ENCODE results near the gene CNTNAP4.

CNTNAP4 gene

DNA sequence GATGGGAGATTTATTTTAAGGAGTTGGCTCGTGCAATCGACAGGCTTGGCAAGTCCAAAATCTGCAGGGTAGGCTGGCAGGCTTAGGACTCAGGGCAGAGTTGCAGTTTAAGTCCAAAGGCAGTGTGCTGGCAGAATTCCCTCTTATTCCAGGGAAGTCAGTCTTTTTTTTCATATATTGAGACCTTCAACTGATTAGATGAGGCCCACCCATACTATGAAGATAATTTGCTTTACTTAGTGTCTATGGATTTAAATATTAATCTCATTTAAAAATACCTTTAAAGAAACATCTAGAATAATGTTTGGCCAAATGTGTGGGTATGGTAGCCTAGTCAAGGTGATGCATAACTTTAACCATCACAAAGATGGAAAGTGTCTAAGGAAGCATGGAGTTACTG, 99.8 kb downstream of the CNTNAP4 start:
- Histone ChIP-seq H3K14ac (ENCODE audit: low read length) (no peak overlapping the region), H3K4me2 (ENCODE audit: insufficient read depth, low read length, poor library complexity, severe bottlenecking) (no peak overlapping the region), H4K91ac (ENCODE audit: low read depth, low read length, poor library complexity) (no peak overlapping the region), H3K4me3 (ENCODE audit: low read length in 2 of 2) (no peak overlapping the region), H2BK5ac (ENCODE audit: low read length) (no peak overlapping the region), H3K36me3 (replicated peaks in 1 of 2; ENCODE audit: control insufficient read depth in 2 of 2, insufficient read depth in 2 of 2, low read length in 2 of 2) (no peaks in the 10 kb centered on the region), H2BK12ac (ENCODE audit: low read length) (no peak overlapping the region), H3K4ac (ENCODE audit: low read length) (no peak overlapping the region), H2BK120ac (ENCODE audit: low read depth, low read length) (no peak overlapping the region), H2AK5ac (ENCODE audit: low read depth, low read length) (no peak overlapping the region), H2BK15ac (ENCODE audit: low read length) (no peak overlapping the region), H4K8ac (ENCODE audit: low read depth, low read length) (no peak overlapping the region), H3K23ac (ENCODE audit: low read depth, low read length, poor library complexity) (no peak overlapping the region), H3K9me3 (replicated peaks in 1 of 2; ENCODE audit: control insufficient read depth in 2 of 2, insufficient read depth in 1 of 2, low read depth in 1 of 2, low read length in 2 of 2) (no peaks in the 10 kb centered on the region), H3K27me3 (ENCODE audit: control insufficient read depth in 3 of 3, insufficient read depth in 3 of 3, low read depth in 1 of 3, low read length in 3 of 3) (no peaks in the 10 kb centered on the region), H3K18ac (ENCODE audit: low read length) (no peak overlapping the region), H3K9ac (ENCODE audit: low read depth, low read length, poor library complexity) (no peak overlapping the region), H2AFZ (ENCODE audit: low read length) (no peak overlapping the region), H3K4me1 (ENCODE audit: control insufficient read depth in 2 of 2, insufficient read depth in 1 of 2, low read depth in 1 of 2, low read length in 2 of 2) (no peaks in the 10 kb centered on the region), H3K27ac (replicated peaks; ENCODE audit: low read length) (no peak overlapping the region), H3K79me1 (ENCODE audit: low read depth, low read length) (no peaks in the 10 kb centered on the region)
- no peak for DNase-seq (ENCODE audit: low spot score)
- no CpG with 5 or more reads among the region's 2 CpGs for WGBS, 2 donors (ENCODE audit: extremely low coverage in 2 of 2, insufficient read length in 2 of 2, insufficient replicate concordance in 1 of 2)

- H3K9me3 ChIP-seq (replicated peaks in 1 of 2; ENCODE audit: control insufficient read depth in 2 of 2, insufficient read depth in 1 of 2, low read depth in 1 of 2, low read length in 2 of 2) = no peaks in the 10 kb centered on the region
- H4K8ac ChIP-seq (ENCODE audit: low read depth, low read length) = no peak overlapping the region
- no peak overlapping the region for H3K27ac ChIP-seq (replicated peaks; ENCODE audit: low read length)
- H2BK12ac ChIP-seq (ENCODE audit: low read length) = no peak overlapping the region
- no peak overlapping the region for H2BK5ac ChIP-seq (ENCODE audit: low read length)
- no peak overlapping the region for H3K4ac ChIP-seq (ENCODE audit: low read length)
- no peak overlapping the region for H3K23ac ChIP-seq (ENCODE audit: low read depth, low read length, poor library complexity)
- H3K36me3 ChIP-seq (replicated peaks in 1 of 2; ENCODE audit: control insufficient read depth in 2 of 2, insufficient read depth in 2 of 2, low read length in 2 of 2) = no peaks in the 10 kb centered on the region
- DNase-seq (ENCODE audit: low spot score) = no peak
- no peak overlapping the region for H2AFZ ChIP-seq (ENCODE audit: low read length)
- H3K4me3 ChIP-seq (ENCODE audit: low read length in 2 of 2) = no peak overlapping the region
- no peak overlapping the region for H4K91ac ChIP-seq (ENCODE audit: low read depth, low read length, poor library complexity)
- H2BK120ac ChIP-seq (ENCODE audit: low read depth, low read length) = no peak overlapping the region
- no CpG with 5 or more reads among the region's 3 CpGs for WGBS, 2 donors (ENCODE audit: extremely low coverage in 2 of 2, insufficient read length in 2 of 2, insufficient replicate concordance in 1 of 2)
- H3K18ac ChIP-seq (ENCODE audit: low read length) = no peak overlapping the region
- no peaks in the 10 kb centered on the region for H3K79me1 ChIP-seq (ENCODE audit: low read depth, low read length)
- H3K9ac ChIP-seq (ENCODE audit: low read depth, low read length, poor library complexity) = no peak overlapping the region
- no peak overlapping the region for H3K14ac ChIP-seq (ENCODE audit: low read length)
- no peak overlapping the region for H3K4me2 ChIP-seq (ENCODE audit: insufficient read depth, low read length, poor library complexity, severe bottlenecking)
- no peaks in the 10 kb centered on the region for H3K4me1 ChIP-seq (ENCODE audit: control insufficient read depth in 2 of 2, insufficient read depth in 1 of 2, low read depth in 1 of 2, low read length in 2 of 2)
- H3K27me3 ChIP-seq (ENCODE audit: control insufficient read depth in 3 of 3, insufficient read depth in 3 of 3, low read depth in 1 of 3, low read length in 3 of 3) = no peaks in the 10 kb centered on the region
- H2BK15ac ChIP-seq (ENCODE audit: low read length) = no peak overlapping the region
- no peak overlapping the region for H2AK5ac ChIP-seq (ENCODE audit: low read depth, low read length)
Observed at GRCh38 chr16:76378020-76378419, 100.8 kb downstream of the CNTNAP4 start.

DNA sequence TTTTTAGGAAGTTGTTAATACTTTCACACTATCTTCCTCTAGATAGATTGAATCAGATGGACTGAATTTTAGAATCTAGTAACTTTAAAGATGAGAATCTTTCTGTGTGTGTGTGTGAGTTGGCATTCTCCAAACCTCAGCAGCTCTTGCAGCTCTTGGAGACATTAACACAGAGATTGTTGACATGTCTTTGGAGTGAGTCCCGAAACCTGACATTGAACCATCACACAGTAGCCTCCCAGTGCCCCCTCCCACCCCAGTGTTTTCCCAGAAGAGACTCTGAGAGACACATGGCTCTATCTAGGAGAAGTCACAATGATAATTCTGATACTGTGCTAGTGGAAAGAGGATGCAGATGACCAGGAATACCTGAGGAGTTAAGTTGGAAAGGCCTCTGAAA, 103.9 kb downstream of the CNTNAP4 start:
- Histone ChIP-seq H2AK5ac (ENCODE audit: low read depth, low read length) (no peak overlapping the region), H3K9me3 (replicated peaks in 1 of 2; ENCODE audit: control insufficient read depth in 2 of 2, insufficient read depth in 1 of 2, low read depth in 1 of 2, low read length in 2 of 2) (peaks cover 0 to 2% of the 10 kb centered on the region in 2 donors), H3K4ac (ENCODE audit: low read length) (no peak overlapping the region), H3K36me3 (replicated peaks in 1 of 2; ENCODE audit: control insufficient read depth in 2 of 2, insufficient read depth in 2 of 2, low read length in 2 of 2) (no peaks in the 10 kb centered on the region), H3K4me3 (ENCODE audit: low read length in 2 of 2) (no peak overlapping the region), H3K79me1 (ENCODE audit: low read depth, low read length) (no peaks in the 10 kb centered on the region), H3K14ac (ENCODE audit: low read length) (no peak overlapping the region), H2BK120ac (ENCODE audit: low read depth, low read length) (no peak overlapping the region), H3K4me1 (ENCODE audit: control insufficient read depth in 2 of 2, insufficient read depth in 1 of 2, low read depth in 1 of 2, low read length in 2 of 2) (no peaks in the 10 kb centered on the region), H3K27me3 (ENCODE audit: control insufficient read depth in 3 of 3, insufficient read depth in 3 of 3, low read depth in 1 of 3, low read length in 3 of 3) (no peaks in the 10 kb centered on the region), H3K18ac (ENCODE audit: low read length) (no peak overlapping the region), H2BK12ac (ENCODE audit: low read length) (no peak overlapping the region), H3K23ac (ENCODE audit: low read depth, low read length, poor library complexity) (no peak overlapping the region), H3K27ac (replicated peaks; ENCODE audit: low read length) (no peak overlapping the region), H2AFZ (ENCODE audit: low read length) (no peak overlapping the region), H4K91ac (ENCODE audit: low read depth, low read length, poor library complexity) (no peak overlapping the region), H3K4me2 (ENCODE audit: insufficient read depth, low read length, poor library complexity, severe bottlenecking) (no peak overlapping the region), H2BK15ac (ENCODE audit: low read length) (no peak overlapping the region), H4K8ac (ENCODE audit: low read depth, low read length) (no peak overlapping the region), H3K9ac (ENCODE audit: low read depth, low read length, poor library complexity) (no peak overlapping the region), H2BK5ac (ENCODE audit: low read length) (no peak overlapping the region)
- DNase-seq (ENCODE audit: low spot score) = no peak
- no CpG with 5 or more reads among the region's 1 CpG for WGBS, 2 donors (ENCODE audit: extremely low coverage in 2 of 2, insufficient read length in 2 of 2, insufficient replicate concordance in 1 of 2)

- no peaks in the 10 kb centered on the region for H3K4me1 ChIP-seq (ENCODE audit: control insufficient read depth in 2 of 2, insufficient read depth in 1 of 2, low read depth in 1 of 2, low read length in 2 of 2)
- no peak overlapping the region for H2BK5ac ChIP-seq (ENCODE audit: low read length)
- H3K9me3 ChIP-seq (replicated peaks in 1 of 2; ENCODE audit: control insufficient read depth in 2 of 2, insufficient read depth in 1 of 2, low read depth in 1 of 2, low read length in 2 of 2) = peaks cover 0 to 2% of the 10 kb centered on the region in 2 donors
- H2BK120ac ChIP-seq (ENCODE audit: low read depth, low read length) = no peak overlapping the region
- no peak overlapping the region for H2AFZ ChIP-seq (ENCODE audit: low read length)
- no peak overlapping the region for H4K8ac ChIP-seq (ENCODE audit: low read depth, low read length)
- H3K36me3 ChIP-seq (replicated peaks in 1 of 2; ENCODE audit: control insufficient read depth in 2 of 2, insufficient read depth in 2 of 2, low read length in 2 of 2) = no peaks in the 10 kb centered on the region
- no peak overlapping the region for H2BK12ac ChIP-seq (ENCODE audit: low read length)
- H3K79me1 ChIP-seq (ENCODE audit: low read depth, low read length) = no peaks in the 10 kb centered on the region
- H3K4me2 ChIP-seq (ENCODE audit: insufficient read depth, low read length, poor library complexity, severe bottlenecking) = no peak overlapping the region
- H3K27ac ChIP-seq (replicated peaks; ENCODE audit: low read length) = no peak overlapping the region
- no peak overlapping the region for H4K91ac ChIP-seq (ENCODE audit: low read depth, low read length, poor library complexity)
- no peak overlapping the region for H3K4me3 ChIP-seq (ENCODE audit: low read length in 2 of 2)
- no CpG with 5 or more reads among the region's 7 CpGs for WGBS, 2 donors (ENCODE audit: extremely low coverage in 2 of 2, insufficient read length in 2 of 2, insufficient replicate concordance in 1 of 2)
- H2BK15ac ChIP-seq (ENCODE audit: low read length) = no peak overlapping the region
- no peaks in the 10 kb centered on the region for H3K27me3 ChIP-seq (ENCODE audit: control insufficient read depth in 3 of 3, insufficient read depth in 3 of 3, low read depth in 1 of 3, low read length in 3 of 3)
- H2AK5ac ChIP-seq (ENCODE audit: low read depth, low read length) = no peak overlapping the region
- H3K9ac ChIP-seq (ENCODE audit: low read depth, low read length, poor library complexity) = no peak overlapping the region
- no peak overlapping the region for H3K18ac ChIP-seq (ENCODE audit: low read length)
- DNase-seq (ENCODE audit: low spot score) = no peak
- no peak overlapping the region for H3K23ac ChIP-seq (ENCODE audit: low read depth, low read length, poor library complexity)
- no peak overlapping the region for H3K14ac ChIP-seq (ENCODE audit: low read length)
- no peak overlapping the region for H3K4ac ChIP-seq (ENCODE audit: low read length)
Observed at GRCh38 chr16:76385601-76386230, 108.5 kb downstream of the CNTNAP4 start.

All from neuronal stem cell (in vitro differentiated cells).